Small intestine (tissue), 7 donors: ENCODE measurements around the gene DHX29. TPM values are rescaled to one million over a fixed set of nuclear protein-coding genes. Genes with fewer than 3 reads are reported as not detected.

ENCODE experiments used
- DNase-seq, 2 donors: peaks; one replicate each; pipeline versions ENCODE4 v3.0.0 to v3.0.0-alpha.2; 2013
- FAIRE-seq: peaks from 2 replicates; lab custom pipeline; 2012; peaks lifted over from hg19 to GRCh38; lab: Jason Lieb, UNC
- H3K27ac ChIP-seq, 3 donors: one replicate each; pipeline ENCODE4 v1.5.1; 2013; ENCODE audit warnings: low read length in 2 of 3, mild to moderate bottlenecking in 2 of 3, control low read depth in 1 of 3, inconsistent platforms in 1 of 3, low read depth in 1 of 3, moderate library complexity in 1 of 3
- H3K27me3 ChIP-seq, 3 donors: one replicate each; pipeline ENCODE4 v1.6.1; 2013; ENCODE audit warnings: low read length in 3 of 3, inconsistent platforms in 1 of 3; ENCODE audit not compliant: control insufficient read depth in 3 of 3, insufficient read depth in 3 of 3
- H3K36me3 ChIP-seq, 3 donors: one replicate each; pipeline ENCODE4 v1.6.1; 2013; ENCODE audit warnings: low read length in 3 of 3, inconsistent platforms in 1 of 3, low read depth in 1 of 3, mild to moderate bottlenecking in 1 of 3, moderate library complexity in 1 of 3; ENCODE audit not compliant: control insufficient read depth in 3 of 3, insufficient read depth in 2 of 3
- H3K4me1 ChIP-seq, 3 donors: one replicate each; pipeline ENCODE4 v1.6.1; 2013; ENCODE audit warnings: low read length in 2 of 3, inconsistent platforms in 1 of 3, low read depth in 1 of 3, mild to moderate bottlenecking in 1 of 3, moderate library complexity in 1 of 3; ENCODE audit not compliant: control insufficient read depth in 3 of 3, insufficient read depth in 2 of 3
- H3K4me3 ChIP-seq, 3 donors: one replicate each; pipeline ENCODE4 v1.5.1; 2013; ENCODE audit warnings: low read length in 3 of 3, control low read depth in 1 of 3, inconsistent platforms in 1 of 3, low read depth in 1 of 3, mild to moderate bottlenecking in 1 of 3, moderate library complexity in 1 of 3
- H3K9me3 ChIP-seq, 2 donors: one replicate each; pipeline ENCODE4 v1.6.1; 2013; ENCODE audit warnings: low read depth in 1 of 2, low read length in 1 of 2; ENCODE audit not compliant: control insufficient read depth in 2 of 2, insufficient read depth in 1 of 2
- WGBS, 3 donors: extraction: QIAGEN DNeasy Blood & Tissue Kit; methylation state at CpG; one replicate each; pipeline ENCODE4 v1.1.7; 2013; 5-methylcytosine and 5-hydroxymethylcytosine counted together
- polyA plus RNA-seq, 4 donors: library from polyadenylated mRNA; stranded (reverse) in 3 of 4; unstranded in 1 of 4; fragments of 200-250 nt in 3 of 4; fragments of 120-200 nt in 1 of 4; gene quantifications; one replicate each; pipeline versions ENCODE4 v1.2.1 to v1.2.3, GENCODE V29; 2013
- donor health status: healthy with polysubstance abuse.
- donor health status: control.
- donor health status: control.
- donor health status: Bipolar disorder and iron deficiency.
- donor health status: healthy.

The DHX29 gene
- polyA plus RNA-seq, 4 donors = 7.3 to 30.4 (median 10.2) TPM

GRCh38 chr5:55234121-55234700, 73.3 kb downstream of the DHX29 start:
- FAIRE-seq (no peak), DNase-seq (peak; percentile 67)
- 7 to 11% (median 10%) methylated on average over 31 of the region's 31 CpGs for WGBS, 3 donors
- peaks cover 9 to 84% (median 42%) of the 10 kb centered on the region in 3 donors for H3K27me3 ChIP-seq
- H3K36me3 ChIP-seq = no peaks in the 10 kb centered on the region
- H3K9me3 ChIP-seq = no peaks in the 10 kb centered on the region
- H3K4me1 ChIP-seq = peaks cover 0 to 34% (median 3%) of the 10 kb centered on the region in 3 donors
- H3K27ac ChIP-seq = no peak overlapping the region
- H3K4me3 ChIP-seq = peak overlapping the region in 2 of 3 donors; percentile 35 to 47

GRCh38 chr5:55232985-55233928, 74.2 kb downstream of the DHX29 start, which contains the start of gene CCNO:
CCNO (minus strand) TSS chr5:55233608; CDS start chr5:55233523, 85 bp downstream.
- no peaks in the 10 kb centered on the region for H3K9me3 ChIP-seq
- DNase-seq (peak; percentile 61 to 69), FAIRE-seq (no peak)
- WGBS, 3 donors = 0 to 1% (median 0%) methylated on average over 85 to 106 of the region's 106 CpGs
- H3K4me3 ChIP-seq = peak within 1 kb of the TSS; percentile 36 to 57 (median 47)
- H3K36me3 ChIP-seq = no peaks in the 10 kb centered on the region
- H3K27ac ChIP-seq = no peak within 1 kb of the TSS
- peaks cover 12 to 90% (median 49%) of the 10 kb centered on the region in 3 donors for H3K27me3 ChIP-seq
- H3K4me1 ChIP-seq = peaks cover 0 to 34% (median 3%) of the 10 kb centered on the region in 3 donors

DNA sequence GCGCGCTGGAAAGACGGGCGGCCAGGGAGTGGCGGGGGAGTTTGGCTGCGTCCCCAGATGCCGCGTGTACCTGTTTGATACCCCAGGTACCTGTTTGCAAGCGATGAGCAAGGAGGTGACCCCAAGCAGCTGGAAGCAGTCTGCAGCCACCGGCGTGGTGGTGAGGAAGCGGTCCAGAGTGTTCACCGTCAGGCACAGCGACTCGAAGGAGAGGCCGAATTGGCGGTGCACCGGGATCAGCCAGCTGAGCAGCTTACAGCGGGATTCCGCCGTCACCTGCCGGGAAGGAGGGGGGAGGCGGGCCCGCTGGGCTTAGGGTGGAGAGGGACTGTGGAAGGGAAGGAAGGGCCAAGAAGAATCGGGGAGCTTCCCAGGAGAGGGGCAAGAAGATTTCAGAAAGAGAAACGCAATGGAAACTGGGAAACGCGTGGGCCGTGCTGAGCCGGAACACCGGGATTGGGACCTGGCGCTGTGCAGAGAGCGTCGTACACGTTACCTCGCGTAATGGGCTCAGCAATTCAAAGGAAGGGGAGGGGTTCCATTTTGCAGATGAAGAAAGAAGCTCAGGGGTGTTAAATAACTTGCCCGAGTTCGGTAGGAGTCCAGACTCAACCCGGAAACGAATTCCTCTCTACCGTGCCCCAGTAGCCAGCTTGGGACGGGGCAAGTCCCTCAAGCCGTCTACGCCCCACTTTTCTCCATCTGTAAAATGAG, 75.1 kb downstream of the DHX29 start:
- Histone ChIP-seq H3K27ac (no peak overlapping the region), H3K36me3 (no peaks in the 10 kb centered on the region), H3K27me3 (peaks cover 12 to 94% (median 54%) of the 10 kb centered on the region in 3 donors), H3K9me3 (no peaks in the 10 kb centered on the region), H3K4me3 (peak overlapping the region; percentile 36 to 57 (median 47)), H3K4me1 (peaks cover 0 to 37% (median 3%) of the 10 kb centered on the region in 3 donors)
- DNase-seq = peak in 1 of 2 donors; percentile 60
- 1 to 2% (median 1%) methylated on average over 43 to 45 of the region's 45 CpGs for WGBS, 3 donors
- no peak for FAIRE-seq

- H3K4me3 ChIP-seq = peak overlapping the region in 2 of 3 donors; percentile 36 to 47
- H3K27ac ChIP-seq = no peak overlapping the region
- WGBS, 3 donors = 2 to 5% (median 5%) methylated on average over 11 of the region's 11 CpGs
- peaks cover 3 to 37% (median 3%) of the 10 kb centered on the region in 3 donors for H3K4me1 ChIP-seq
- FAIRE-seq (no peak), DNase-seq (no peak)
- H3K27me3 ChIP-seq = peaks cover 15 to 95% (median 54%) of the 10 kb centered on the region in 3 donors
- H3K9me3 ChIP-seq = no peaks in the 10 kb centered on the region
- no peaks in the 10 kb centered on the region for H3K36me3 ChIP-seq
These were observed 75.6 kb downstream of the DHX29 start for GRCh38 chr5:55231919-55232270.

GRCh38 chr5:55231029-55231918, 76.2 kb downstream of the DHX29 start:
- Histone ChIP-seq H3K36me3 (no peaks in the 10 kb centered on the region), H3K4me1 (peaks cover 3 to 40% (median 3%) of the 10 kb centered on the region in 3 donors), H3K27ac (no peak overlapping the region), H3K4me3 (peak overlapping the region in 2 of 3 donors; percentile 4 to 47), H3K27me3 (peaks cover 18 to 95% (median 58%) of the 10 kb centered on the region in 3 donors), H3K9me3 (no peaks in the 10 kb centered on the region)
- peak in 1 of 2 donors; percentile 68 for DNase-seq
- 2% methylated on average over 39 to 48 of the region's 48 CpGs for WGBS, 3 donors
- FAIRE-seq = no peak

- Histone ChIP-seq H3K36me3 (no peaks in the 10 kb centered on the region), H3K27me3 (peaks cover 18 to 100% (median 68%) of the 10 kb centered on the region in 3 donors), H3K9me3 (no peaks in the 10 kb centered on the region), H3K4me3 (no peak overlapping the region), H3K4me1 (peaks cover 3 to 40% (median 3%) of the 10 kb centered on the region in 3 donors), H3K27ac (no peak overlapping the region)
- WGBS, 3 donors = 31 to 39% (median 32%) methylated on average over 8 of the region's 8 CpGs
- FAIRE-seq (no peak), DNase-seq (no peak)
These were observed 77.3 kb downstream of the DHX29 start for GRCh38 chr5:55230086-55230629.

GRCh38 chr5:55227664-55228430, 79.6 kb downstream of the DHX29 start:
- FAIRE-seq = no peak
- H3K36me3 ChIP-seq = no peaks in the 10 kb centered on the region
- H3K27ac ChIP-seq = no peak overlapping the region
- H3K27me3 ChIP-seq = peaks cover 23 to 100% (median 75%) of the 10 kb centered on the region in 3 donors
- H3K4me3 ChIP-seq = peak overlapping the region in 2 of 3 donors; percentile 11 to 53
- DNase-seq = no peak
- no peaks in the 10 kb centered on the region for H3K9me3 ChIP-seq
- peaks cover 3 to 29% (median 3%) of the 10 kb centered on the region in 3 donors for H3K4me1 ChIP-seq
- WGBS, 3 donors = 5 to 8% (median 8%) methylated on average over 30 of the region's 30 CpGs
